B cell (primary cell): ENCODE data around the gene CHST11. TPM values are rescaled to one million over a fixed set of nuclear protein-coding genes. Genes with fewer than 3 reads are reported as not detected.

ENCODE experiments used
- ATAC-seq: fragments of 200-7000 bp; cut with Tn5 transposase; one replicate; pipeline ENCODE4 v1.10.0; 2021; ENCODE audit warnings: low read depth, mild to moderate bottlenecking, moderate number of reproducible peaks, moderate library complexity
- CTCF ChIA-PET: fragments of 350-600 bp; sonication (Branson Sonifier 250); formaldehyde crosslinking; loops from one replicate; lab custom pipeline; 2021; ENCODE audit warnings: antibody characterized with exemption, inconsistent platforms; lab: Charles Lee
- POLR2A ChIA-PET: fragments of 350-600 bp; sonication (Branson Sonifier 250); formaldehyde crosslinking; loops from one replicate; lab custom pipeline; 2021; ENCODE audit warnings: antibody characterized with exemption; lab: Charles Lee
- DNase-seq: peaks from one replicate; pipeline ENCODE4 v3.0.0; 2013
- H2AFZ ChIP-seq: 2 replicates; pipeline ENCODE4 v1.6.1; 2012; ENCODE audit warnings: mild to moderate bottlenecking, low read depth, low read length; ENCODE audit not compliant: insufficient read depth, poor library complexity, severe bottlenecking
- H3K27ac ChIP-seq, 2 donors: 1 replicate in 1 of 2; 2 replicates in 1 of 2; pipeline ENCODE4 v1.5.1; 2012 to 2013; ENCODE audit warnings: low read length in 2 of 2, mild to moderate bottlenecking in 2 of 2, moderate library complexity in 1 of 2
- H3K27me3 ChIP-seq, 4 experiments: fragments of 200-600 bp in 1 of 4; sonication (generic) in 1 of 4; replicated peaks in 1 of 4; 1 replicate in 2 of 4; 2 replicates in 2 of 4; pipeline versions ENCODE4 v1.6.1 to v1.7.0; 2013 to 2016; ENCODE audit warnings: low read length in 3 of 4, mild to moderate bottlenecking in 2 of 4, mixed read lengths in 1 of 4, moderate library complexity in 1 of 4; ENCODE audit not compliant: insufficient read depth in 4 of 4, control insufficient read depth in 3 of 4; ENCODE audit errors: control extremely low read depth in 1 of 4
- H3K36me3 ChIP-seq, 2 experiments: replicated peaks in 1 of 2; 1 replicate in 1 of 2; 2 replicates in 1 of 2; pipeline versions ENCODE4 v1.6.1 to v1.7.1; 2013; ENCODE audit warnings: low read length in 1 of 2; ENCODE audit not compliant: insufficient read depth in 2 of 2, control insufficient read depth in 1 of 2; ENCODE audit errors: control extremely low read depth in 1 of 2, extremely low read depth in 1 of 2
- H3K4me1 ChIP-seq, 2 donors: fragments of 200-600 bp in 1 of 2; sonication (generic) in 1 of 2; 1 replicate in 1 of 2; 2 replicates in 1 of 2; pipeline versions ENCODE4 v1.5.1 to v1.6.1; 2013 to 2017; ENCODE audit warnings: low read length in 2 of 2; ENCODE audit not compliant: control insufficient read depth in 2 of 2, insufficient read depth in 2 of 2
- H3K4me2 ChIP-seq: replicated peaks from 2 replicates; pipeline ENCODE3; 2012; ENCODE audit warnings: mild to moderate bottlenecking, low read depth, low read length; ENCODE audit not compliant: poor library complexity, severe bottlenecking
- H3K4me3 ChIP-seq, 5 experiments: fragments of 200-600 bp in 1 of 5; sonication (generic) in 1 of 5; 1 replicate in 3 of 5; 2 replicates in 2 of 5; pipeline versions ENCODE4 v1.5.1 to v1.7.0; 2011 to 2016; ENCODE audit warnings: low read length in 4 of 5, mild to moderate bottlenecking in 4 of 5, low read depth in 2 of 5, control low read depth in 1 of 5, moderate library complexity in 1 of 5; ENCODE audit not compliant: insufficient read depth in 1 of 5; ENCODE audit errors: control extremely low read depth in 1 of 5, extremely low read depth in 1 of 5
- H3K79me2 ChIP-seq: fragments of 200-600 bp; sonication (generic); one replicate; pipeline ENCODE4 v1.6.0; 2016; ENCODE audit warnings: low read length; ENCODE audit not compliant: control insufficient read depth, insufficient read depth
- H3K9ac ChIP-seq: fragments of 200-600 bp; sonication (generic); 2 replicates; pipeline ENCODE4 v1.6.1; 2017; ENCODE audit warnings: mild to moderate bottlenecking, low read length, moderate library complexity
- H3K9me3 ChIP-seq, 3 donors: one replicate each; pipeline versions ENCODE4 v1.6.1 to v1.7.1; 2013; ENCODE audit warnings: low read length in 2 of 3; ENCODE audit not compliant: control insufficient read depth in 2 of 3, insufficient read depth in 1 of 3; ENCODE audit errors: control extremely low read depth in 1 of 3
- H4K20me1 ChIP-seq: 2 replicates; pipeline ENCODE4 v1.6.0; 2012; ENCODE audit warnings: mild to moderate bottlenecking, low read length; ENCODE audit not compliant: insufficient read depth, control insufficient read depth, poor library complexity, severe bottlenecking
- H3K27ac Mint-ChIP-seq: one replicate; pipeline ENCODE4 v1.8.0; 2021; ENCODE audit warnings: mixed read lengths
- H3K27me3 Mint-ChIP-seq: one replicate; pipeline ENCODE4 v1.8.0; 2021; ENCODE audit warnings: mixed read lengths
- H3K4me1 Mint-ChIP-seq: one replicate; pipeline ENCODE4 v1.8.0; 2021; ENCODE audit warnings: mixed read lengths
- H3K4me3 Mint-ChIP-seq: one replicate; pipeline ENCODE4 v1.8.0; 2021; ENCODE audit warnings: mixed read lengths
- H3K9me3 Mint-ChIP-seq: one replicate; pipeline ENCODE4 v1.8.0; 2022; ENCODE audit warnings: mixed read lengths; ENCODE audit not compliant: insufficient read depth
- EZH2 ChIP-seq: IDR thresholded peaks from 2 replicates; pipeline ENCODE4 v1.6.1; 2012; ENCODE audit warnings: borderline replicate concordance, low read depth, mild to moderate bottlenecking, moderate library complexity, low read length; ENCODE audit not compliant: insufficient read depth, poor library complexity, severe bottlenecking
- WGBS: methylation state at CpG from one replicate; pipeline ENCODE4 v1.1.5; 2013; ENCODE audit warnings: missing lambda C conversion rate; ENCODE audit not compliant: insufficient coverage; 5-methylcytosine and 5-hydroxymethylcytosine counted together
- intact Hi-C: fragments of 100-400 bp; cut with micrococcal nuclease; formaldehyde crosslinking; loops from one replicate; pipeline ENCODE4 v1.10.0; 2022
- polyA plus RNA-seq: library from polyadenylated mRNA; depleted of rRNA; stranded (reverse); fragments of >200 nt; gene quantifications from 2 replicates; pipeline ENCODE4 v1.2.3, GENCODE V29; 2012
- total RNA-seq, 2 donors: library from RNA; stranded (reverse); fragments of 120-200 nt in 1 of 2; gene quantifications; 1 replicate in 1 of 2; 2 replicates in 1 of 2; pipeline versions ENCODE4 v1.2.3 to v1.2.4, GENCODE V29; 2013 to 2022
- TF ChIP-seq, protein P1 (sequence below): fragments of 200-600 bp; IDR thresholded peaks from one replicate; pipeline ENCODE4 v1.8.0; 2022; ENCODE audit warnings: antibody characterized with exemption, mild to moderate bottlenecking

CHST11 gene
- total and polyA plus RNA-seq, 2 donors (not counting 1 experiment from before 2014, with no cell fraction given) = 46.3 to 152 TPM

DNA sequence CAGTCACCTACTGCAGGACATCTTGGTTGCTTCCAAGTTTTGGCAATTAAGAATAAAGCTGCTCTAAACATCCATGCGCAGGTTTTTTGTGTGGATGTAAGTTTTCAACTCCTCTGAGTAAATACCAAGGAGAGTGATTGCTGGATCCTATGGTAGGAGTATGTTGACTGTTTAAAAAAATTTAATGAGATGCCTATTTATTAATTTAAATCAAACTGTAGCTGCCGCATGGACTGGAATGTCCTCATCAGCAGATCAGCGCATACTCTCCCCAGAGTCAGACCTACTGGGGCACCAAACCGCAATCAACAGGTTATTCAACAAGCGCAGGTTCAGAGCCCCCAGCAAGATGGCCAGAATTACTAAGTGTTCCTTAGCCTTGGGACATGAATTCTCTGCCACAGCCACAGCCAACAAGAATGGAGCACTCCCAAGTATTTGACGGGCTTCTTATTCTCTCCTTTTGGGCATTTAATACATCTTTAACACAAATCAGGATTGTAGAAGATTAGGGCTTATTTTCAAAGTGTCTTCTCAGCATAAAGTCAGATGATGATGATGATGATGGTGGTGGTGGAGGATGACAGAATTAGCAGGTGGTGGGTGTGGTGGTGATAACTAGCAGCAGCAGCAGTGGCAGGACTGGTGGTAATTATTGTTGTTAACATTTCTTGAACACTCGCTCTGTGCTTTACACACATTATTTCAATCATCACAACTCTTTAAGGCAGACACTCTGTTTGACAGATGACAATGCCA, 170.7 kb downstream of the CHST11 start:
- Mint-ChIP-seq H3K9me3 (no peaks in the 10 kb centered on the region), H3K27me3 (no peaks in the 10 kb centered on the region), H3K4me1 (peaks cover 53% of the 10 kb centered on the region), H3K27ac (peak overlapping the region; percentile 32), H3K4me3 (no peak overlapping the region)
- H3K9ac ChIP-seq = no peak overlapping the region
- H3K4me3 ChIP-seq = no peak overlapping the region
- no peak overlapping the region for H3K4me2 ChIP-seq
- no peak for TF ChIP-seq EZH2
- TF ChIP-seq, protein P1, sequence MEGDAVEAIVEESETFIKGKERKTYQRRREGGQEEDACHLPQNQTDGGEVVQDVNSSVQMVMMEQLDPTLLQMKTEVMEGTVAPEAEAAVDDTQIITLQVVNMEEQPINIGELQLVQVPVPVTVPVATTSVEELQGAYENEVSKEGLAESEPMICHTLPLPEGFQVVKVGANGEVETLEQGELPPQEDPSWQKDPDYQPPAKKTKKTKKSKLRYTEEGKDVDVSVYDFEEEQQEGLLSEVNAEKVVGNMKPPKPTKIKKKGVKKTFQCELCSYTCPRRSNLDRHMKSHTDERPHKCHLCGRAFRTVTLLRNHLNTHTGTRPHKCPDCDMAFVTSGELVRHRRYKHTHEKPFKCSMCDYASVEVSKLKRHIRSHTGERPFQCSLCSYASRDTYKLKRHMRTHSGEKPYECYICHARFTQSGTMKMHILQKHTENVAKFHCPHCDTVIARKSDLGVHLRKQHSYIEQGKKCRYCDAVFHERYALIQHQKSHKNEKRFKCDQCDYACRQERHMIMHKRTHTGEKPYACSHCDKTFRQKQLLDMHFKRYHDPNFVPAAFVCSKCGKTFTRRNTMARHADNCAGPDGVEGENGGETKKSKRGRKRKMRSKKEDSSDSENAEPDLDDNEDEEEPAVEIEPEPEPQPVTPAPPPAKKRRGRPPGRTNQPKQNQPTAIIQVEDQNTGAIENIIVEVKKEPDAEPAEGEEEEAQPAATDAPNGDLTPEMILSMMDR = no peak
- ATAC-seq (no peak), DNase-seq (no peak)
- H3K27me3 ChIP-seq = no peaks in the 10 kb centered on the region
- H4K20me1 ChIP-seq = peaks cover 29% of the 10 kb centered on the region
- H3K79me2 ChIP-seq = peaks cover 99% of the 10 kb centered on the region
- CTCF ChIA-PET = no interaction called here
- H3K4me1 ChIP-seq = peaks cover 0 to 11% of the 10 kb centered on the region in 2 donors
- H3K27ac ChIP-seq = no peak overlapping the region
- peaks cover 2% of the 10 kb centered on the region in 2 experiments for H3K36me3 ChIP-seq
- no peaks in the 10 kb centered on the region for H3K9me3 ChIP-seq
- POLR2A ChIA-PET = no interaction called here
- intact Hi-C loops = no loop called here
- WGBS = 96% methylated on average over 3 of the region's 7 CpGs
- H2AFZ ChIP-seq = no peak overlapping the region

DNA sequence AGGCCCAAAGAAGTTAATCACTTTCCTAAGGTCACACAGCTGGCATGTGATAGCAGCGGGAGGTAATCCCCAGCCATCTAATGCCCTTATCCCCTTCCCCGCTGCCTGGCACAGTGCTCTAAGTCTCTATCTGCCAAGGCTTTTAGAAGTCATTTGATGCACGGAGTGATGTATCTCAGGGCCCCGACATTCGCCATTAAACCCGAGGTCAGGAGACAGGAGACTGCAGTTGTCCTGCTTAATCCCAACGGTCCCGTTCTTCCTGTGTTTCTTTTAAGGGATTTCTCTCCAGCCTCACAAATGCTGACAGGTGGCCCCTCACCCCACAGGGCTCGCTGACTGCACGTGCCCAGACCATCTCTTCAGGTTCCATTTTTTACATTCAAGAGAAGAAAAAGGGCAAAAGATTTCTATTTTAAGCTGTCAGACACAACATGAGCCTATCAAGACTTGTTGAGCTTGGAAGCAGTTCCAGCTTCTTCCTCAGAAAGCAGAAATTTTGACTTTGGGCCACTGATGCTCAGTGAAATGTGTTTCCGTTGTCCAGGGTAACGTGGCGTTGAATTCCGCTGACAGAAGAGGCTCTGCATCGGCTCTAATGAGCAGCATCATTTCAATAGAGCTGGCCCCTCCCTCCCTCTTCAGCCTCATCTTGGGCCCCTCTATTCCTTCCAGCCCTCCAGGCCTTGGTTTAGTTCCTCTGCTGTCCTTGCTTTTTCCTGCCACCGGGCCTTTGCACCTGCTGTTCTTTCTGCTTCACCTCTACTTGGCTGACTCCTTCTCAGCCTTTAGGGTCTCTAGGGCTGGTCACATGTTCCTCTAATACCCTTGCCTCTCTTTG, 171.5 kb downstream of the CHST11 start:
- peaks cover 23% of the 10 kb centered on the region for H4K20me1 ChIP-seq
- H3K4me1 Mint-ChIP-seq = peaks cover 49% of the 10 kb centered on the region
- H3K27me3 Mint-ChIP-seq = no peaks in the 10 kb centered on the region
- H3K27ac ChIP-seq = no peak overlapping the region
- H2AFZ ChIP-seq = no peak overlapping the region
- H3K9me3 Mint-ChIP-seq = no peaks in the 10 kb centered on the region
- H3K27me3 ChIP-seq = no peaks in the 10 kb centered on the region
- ChIA-PET CTCF (interaction anchor here (1.7 kb wide), 1 partner anchor 246 kb away, joined by 8 read pairs; no protein-coding TSS in a partner anchor), POLR2A (no interaction called here)
- H3K4me3 Mint-ChIP-seq = no peak overlapping the region
- no peaks in the 10 kb centered on the region for H3K9me3 ChIP-seq
- peaks cover 98% of the 10 kb centered on the region for H3K79me2 ChIP-seq
- TF ChIP-seq, protein P1 = no peak
- TF ChIP-seq EZH2 = no peak
- no peak overlapping the region for H3K9ac ChIP-seq
- peaks cover 0 to 9% of the 10 kb centered on the region in 2 donors for H3K4me1 ChIP-seq
- no peak overlapping the region for H3K4me2 ChIP-seq
- ATAC-seq (no peak), DNase-seq (peak; percentile 23)
- H3K27ac Mint-ChIP-seq = peak overlapping the region; percentile 68
- peaks cover 2% of the 10 kb centered on the region in 2 experiments for H3K36me3 ChIP-seq
- WGBS = 92% methylated on average over 16 of the region's 16 CpGs
- intact Hi-C loops = no loop called here
- no peak overlapping the region for H3K4me3 ChIP-seq
